Tibial nerve (tissue), 3 donors: ENCODE data around the gene SLC4A7.

Experiments used
- EP300 ChIP-seq, 2 donors: sonication (generic); formaldehyde crosslinking; IDR thresholded peaks; one replicate each; pipeline ENCODE4 v1.6.1; 2017; ENCODE audit warnings: antibody characterized with exemption in 2 of 2, mild to moderate bottlenecking in 1 of 2
- POLR2A ChIP-seq, 2 donors: fragments of 450-650 bp; IDR thresholded peaks; one replicate each; pipeline ENCODE4 v1.6.1; 2017; ENCODE audit warnings: antibody characterized with exemption in 2 of 2, mild to moderate bottlenecking in 2 of 2, moderate library complexity in 2 of 2

GRCh38 chr3:27521872-27522265, 37.7 kb upstream of the SLC4A7 start:
- TF ChIP-seq EP300 (IDR thresholded peaks at IDR 0.05) = no peak
- TF ChIP-seq POLR2A (IDR thresholded peaks at IDR 0.05) = no peak
